ENCODE results near the gene KCNH3. TPM values are rescaled to one million over a fixed set of nuclear protein-coding genes. Genes with fewer than 3 reads are reported as not detected.

KCNH3 gene, protein sequence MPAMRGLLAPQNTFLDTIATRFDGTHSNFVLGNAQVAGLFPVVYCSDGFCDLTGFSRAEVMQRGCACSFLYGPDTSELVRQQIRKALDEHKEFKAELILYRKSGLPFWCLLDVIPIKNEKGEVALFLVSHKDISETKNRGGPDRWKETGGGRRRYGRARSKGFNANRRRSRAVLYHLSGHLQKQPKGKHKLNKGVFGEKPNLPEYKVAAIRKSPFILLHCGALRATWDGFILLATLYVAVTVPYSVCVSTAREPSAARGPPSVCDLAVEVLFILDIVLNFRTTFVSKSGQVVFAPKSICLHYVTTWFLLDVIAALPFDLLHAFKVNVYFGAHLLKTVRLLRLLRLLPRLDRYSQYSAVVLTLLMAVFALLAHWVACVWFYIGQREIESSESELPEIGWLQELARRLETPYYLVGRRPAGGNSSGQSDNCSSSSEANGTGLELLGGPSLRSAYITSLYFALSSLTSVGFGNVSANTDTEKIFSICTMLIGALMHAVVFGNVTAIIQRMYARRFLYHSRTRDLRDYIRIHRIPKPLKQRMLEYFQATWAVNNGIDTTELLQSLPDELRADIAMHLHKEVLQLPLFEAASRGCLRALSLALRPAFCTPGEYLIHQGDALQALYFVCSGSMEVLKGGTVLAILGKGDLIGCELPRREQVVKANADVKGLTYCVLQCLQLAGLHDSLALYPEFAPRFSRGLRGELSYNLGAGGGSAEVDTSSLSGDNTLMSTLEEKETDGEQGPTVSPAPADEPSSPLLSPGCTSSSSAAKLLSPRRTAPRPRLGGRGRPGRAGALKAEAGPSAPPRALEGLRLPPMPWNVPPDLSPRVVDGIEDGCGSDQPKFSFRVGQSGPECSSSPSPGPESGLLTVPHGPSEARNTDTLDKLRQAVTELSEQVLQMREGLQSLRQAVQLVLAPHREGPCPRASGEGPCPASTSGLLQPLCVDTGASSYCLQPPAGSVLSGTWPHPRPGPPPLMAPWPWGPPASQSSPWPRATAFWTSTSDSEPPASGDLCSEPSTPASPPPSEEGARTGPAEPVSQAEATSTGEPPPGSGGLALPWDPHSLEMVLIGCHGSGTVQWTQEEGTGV
- 1 to 10 TPM in 1 of 4 donors, under 1 TPM in 3; 0.63 to 1.7 (median 0.79) TPM for total RNA-seq

DNA sequence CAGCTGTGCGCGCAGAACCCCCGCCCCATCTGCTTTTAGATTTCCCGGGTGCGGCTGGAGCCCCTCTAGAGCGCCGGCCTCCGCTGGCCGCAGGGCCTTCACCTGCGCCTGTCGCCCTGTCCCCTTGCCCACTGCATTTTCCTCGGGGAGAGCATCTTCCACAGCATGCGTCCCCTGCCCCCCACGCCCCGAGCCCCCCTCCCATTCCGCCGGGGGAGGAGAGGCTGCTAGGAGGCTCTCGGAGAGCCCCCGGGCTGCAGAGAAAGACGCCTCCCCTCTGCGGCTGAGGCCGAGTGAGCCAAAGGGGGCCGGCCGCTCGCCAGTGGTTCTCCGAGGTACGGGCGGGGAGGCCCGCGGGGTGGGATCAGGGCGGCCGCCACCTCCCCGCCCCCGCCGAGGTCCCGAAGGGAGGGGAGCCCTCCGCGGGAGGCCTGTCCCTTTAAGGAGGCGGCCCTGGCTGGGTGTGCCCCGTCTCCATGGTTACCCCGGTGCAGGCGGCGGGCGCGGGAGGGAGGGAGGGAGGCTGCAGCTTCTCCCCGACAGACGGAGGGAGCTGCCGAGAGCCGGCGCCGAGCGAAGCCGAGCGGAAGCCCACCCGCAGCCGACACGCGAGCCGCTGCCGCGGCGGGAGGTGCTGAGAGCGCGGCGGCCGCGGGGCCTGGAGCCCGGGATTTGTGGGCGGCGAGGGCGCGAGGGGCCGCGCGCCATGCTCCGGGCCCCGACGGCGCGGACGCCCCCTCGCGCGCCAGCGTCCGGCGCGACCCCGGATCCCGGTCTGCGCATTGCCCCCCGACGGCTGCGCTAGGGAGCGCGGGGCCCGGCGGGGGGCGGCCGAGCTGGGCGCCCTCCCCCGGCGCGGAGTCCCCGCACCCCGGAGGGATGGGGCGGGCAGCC, at the start of gene KCNH3:
TSS of gene KCNH3 (plus strand) at position 521 of the 894 bp plus-strand sequence. CDS start 387 bp downstream, outside the sequence.
- TF ChIP-seq, protein P1, sequence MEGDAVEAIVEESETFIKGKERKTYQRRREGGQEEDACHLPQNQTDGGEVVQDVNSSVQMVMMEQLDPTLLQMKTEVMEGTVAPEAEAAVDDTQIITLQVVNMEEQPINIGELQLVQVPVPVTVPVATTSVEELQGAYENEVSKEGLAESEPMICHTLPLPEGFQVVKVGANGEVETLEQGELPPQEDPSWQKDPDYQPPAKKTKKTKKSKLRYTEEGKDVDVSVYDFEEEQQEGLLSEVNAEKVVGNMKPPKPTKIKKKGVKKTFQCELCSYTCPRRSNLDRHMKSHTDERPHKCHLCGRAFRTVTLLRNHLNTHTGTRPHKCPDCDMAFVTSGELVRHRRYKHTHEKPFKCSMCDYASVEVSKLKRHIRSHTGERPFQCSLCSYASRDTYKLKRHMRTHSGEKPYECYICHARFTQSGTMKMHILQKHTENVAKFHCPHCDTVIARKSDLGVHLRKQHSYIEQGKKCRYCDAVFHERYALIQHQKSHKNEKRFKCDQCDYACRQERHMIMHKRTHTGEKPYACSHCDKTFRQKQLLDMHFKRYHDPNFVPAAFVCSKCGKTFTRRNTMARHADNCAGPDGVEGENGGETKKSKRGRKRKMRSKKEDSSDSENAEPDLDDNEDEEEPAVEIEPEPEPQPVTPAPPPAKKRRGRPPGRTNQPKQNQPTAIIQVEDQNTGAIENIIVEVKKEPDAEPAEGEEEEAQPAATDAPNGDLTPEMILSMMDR (IDR thresholded peaks at IDR 0.05): no peak
- ATAC-seq (ENCODE audit: low FRiP score): peak; percentile 66
- DNase-seq (ENCODE audit: low spot score): no peak

DNA sequence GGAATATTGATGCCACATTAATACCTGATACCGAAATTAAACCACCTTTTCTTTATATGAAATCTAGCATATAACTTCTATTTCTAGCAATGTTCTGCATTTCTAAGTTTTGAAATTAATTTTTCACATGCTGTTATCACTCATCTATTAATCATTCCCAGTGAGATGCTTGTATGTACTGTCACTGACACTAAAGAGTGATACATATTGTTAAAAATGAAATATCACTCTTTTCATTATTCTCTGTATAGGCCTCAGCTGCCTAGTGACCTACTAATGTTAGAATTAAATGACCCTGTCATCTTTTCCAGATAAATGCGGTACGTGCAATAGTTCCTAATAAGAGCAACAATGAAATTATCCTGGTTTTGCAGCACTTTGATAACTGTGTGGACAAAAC, 49.7 kb upstream of the KCNH3 start:
- TF ChIP-seq, protein P1 (IDR thresholded peaks at IDR 0.05): no peak
- no peak for ATAC-seq (ENCODE audit: low FRiP score)
- no peak for DNase-seq (ENCODE audit: low spot score)

DNA sequence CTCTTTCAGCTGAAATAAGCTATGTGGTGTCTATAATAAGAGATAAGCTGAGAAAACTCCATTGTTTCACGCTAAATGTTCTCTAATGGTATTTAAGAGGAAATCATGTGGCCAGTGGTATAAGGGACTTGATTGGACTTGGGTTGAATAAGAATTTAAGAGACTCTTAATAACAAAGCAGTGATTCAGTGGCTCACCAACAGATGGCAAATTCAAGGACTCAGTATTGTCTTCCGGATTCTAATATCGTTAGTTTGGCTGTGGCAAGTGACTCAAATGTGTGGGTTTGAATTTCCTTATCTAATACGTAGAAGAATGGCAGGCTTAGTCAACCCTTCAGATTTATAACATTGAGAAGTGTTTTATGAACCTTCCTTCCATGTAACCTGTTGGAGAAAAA, 49.1 kb upstream of the KCNH3 start:
- DNase-seq (ENCODE audit: low spot score) (no peak), ATAC-seq (ENCODE audit: low FRiP score) (no peak)
- TF ChIP-seq, protein P1 (IDR thresholded peaks at IDR 0.05): no peak

DNA sequence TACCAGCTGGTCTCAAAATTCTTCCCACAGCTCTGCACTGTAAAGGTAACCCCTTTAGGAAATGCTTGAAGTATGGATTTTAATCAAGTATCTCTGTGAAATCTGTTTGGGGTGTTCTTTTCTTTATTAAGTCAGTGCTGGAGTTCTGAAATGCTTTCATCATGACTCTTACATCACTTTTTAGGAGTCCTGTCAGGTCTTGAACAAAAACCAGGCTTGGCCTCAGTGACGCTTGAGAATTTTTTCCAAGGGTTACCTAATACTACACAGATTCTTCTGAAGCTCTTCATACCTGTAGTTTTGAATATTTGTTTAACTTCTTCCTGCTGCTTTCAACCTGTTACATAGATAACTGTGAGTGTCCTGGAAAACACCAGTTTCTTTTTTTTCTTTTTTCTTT, 47.0 kb upstream of the KCNH3 start:
- DNase-seq (ENCODE audit: low spot score) (no peak), ATAC-seq (ENCODE audit: low FRiP score) (peak; percentile 88)
- TF ChIP-seq, protein P1 (IDR thresholded peaks at IDR 0.05): no peak

DNA sequence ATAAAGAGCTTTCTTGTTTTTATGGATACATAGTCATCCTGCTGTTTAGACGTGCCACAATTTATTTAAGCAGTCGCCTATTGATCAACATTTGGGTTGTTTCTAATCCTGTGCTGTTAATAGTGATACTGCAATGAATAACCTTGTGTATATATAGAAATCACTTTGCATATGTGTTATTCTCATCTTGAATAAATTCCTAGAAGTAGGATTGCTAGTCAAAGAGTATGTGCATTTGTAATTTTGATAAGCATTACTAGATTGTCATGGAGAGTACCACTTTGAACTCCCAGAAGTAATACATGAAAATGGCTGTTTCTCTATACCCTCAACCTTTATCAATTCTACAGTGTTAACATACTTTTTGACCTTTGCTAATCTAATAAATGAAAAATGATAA, 44.9 kb upstream of the KCNH3 start:
- DNase-seq (ENCODE audit: low spot score) (no peak), ATAC-seq (ENCODE audit: low FRiP score) (no peak)
- TF ChIP-seq, protein P1 (IDR thresholded peaks at IDR 0.05): no peak
